ENCODE results near the gene BBX. TPM values are rescaled to one million over a fixed set of nuclear protein-coding genes. Genes with fewer than 3 reads are reported as not detected.

Gene BBX
- polyA plus RNA-seq, 1 experiment: 46.1 TPM

- POLR2A ChIA-PET: no interaction called here
- no peak overlapping the region for H3K27ac ChIP-seq (ENCODE audit: low read depth, low read length)
- CTCF ChIA-PET: interaction anchor here (0.5 to 9.8 kb wide), 57 partner anchors 10 to 1493 kb away, joined by 3 to 149 read pairs (median 5); no protein-coding TSS in a partner anchor
- no peak for DNase-seq (ENCODE audit: low read depth, low spot score)
- peak; percentile 66 for TF ChIP-seq CTCF (IDR thresholded peaks at IDR 0.05; ENCODE audit: low read depth, low read length)
- H3K27me3 ChIP-seq (ENCODE audit: control insufficient read depth, insufficient read depth, low read length): no peaks in the 10 kb centered on the region
- no peaks in the 10 kb centered on the region for H3K9me3 ChIP-seq (ENCODE audit: control insufficient read depth, insufficient read depth, low read length)
- no peak overlapping the region for H3K4me3 ChIP-seq (ENCODE audit: low read depth, low read length)
Observed at GRCh38 chr3:107660306-107660976, 137.7 kb downstream of the BBX start.

- no peak for DNase-seq (ENCODE audit: low read depth, low spot score)
- CTCF ChIA-PET: interaction anchor here (0.6 to 9.8 kb wide), 29 partner anchors 9 to 892 kb away, joined by 3 to 149 read pairs (median 7); no protein-coding TSS in a partner anchor
Observed at GRCh38 chr3:107661447-107662123, 138.8 kb downstream of the BBX start.

GRCh38 chr3:107662124-107662507 is 139.4 kb downstream of the BBX start:
- H3K27me3 ChIP-seq (ENCODE audit: control insufficient read depth, insufficient read depth, low read length): no peaks in the 10 kb centered on the region
- H3K9me3 ChIP-seq (ENCODE audit: control insufficient read depth, insufficient read depth, low read length): no peaks in the 10 kb centered on the region
- H3K27ac ChIP-seq (ENCODE audit: low read depth, low read length): no peak overlapping the region
- peak overlapping the region; percentile 40 for H3K4me3 ChIP-seq (ENCODE audit: low read depth, low read length)
- TF ChIP-seq CTCF (IDR thresholded peaks at IDR 0.05; ENCODE audit: low read depth, low read length): no peak
- DNase-seq (ENCODE audit: low read depth, low spot score): no peak
- POLR2A ChIA-PET: interaction anchor here (0.6 to 0.8 kb wide), 2 partner anchors 13 to 138 kb away, joined by 3 to 4 read pairs; no protein-coding TSS in a partner anchor
- CTCF ChIA-PET: interaction anchor here (0.8 to 9.8 kb wide), 14 partner anchors 8 to 884 kb away, joined by 3 to 149 read pairs (median 10); no protein-coding TSS in a partner anchor

More at GRCh38 chr3:107661447-107662123, 138.8 kb downstream of the BBX start:
- no peaks in the 10 kb centered on the region for H3K27me3 ChIP-seq (ENCODE audit: control insufficient read depth, insufficient read depth, low read length)
- POLR2A ChIA-PET: no interaction called here
- TF ChIP-seq CTCF (IDR thresholded peaks at IDR 0.05; ENCODE audit: low read depth, low read length): no peak
- no peaks in the 10 kb centered on the region for H3K9me3 ChIP-seq (ENCODE audit: control insufficient read depth, insufficient read depth, low read length)
- no peak overlapping the region for H3K27ac ChIP-seq (ENCODE audit: low read depth, low read length)
- H3K4me3 ChIP-seq (ENCODE audit: low read depth, low read length): no peak overlapping the region

GRCh38 chr3:107662586-107662985 is 139.8 kb downstream of the BBX start:
- DNase-seq (ENCODE audit: low read depth, low spot score): no peak
- Histone ChIP-seq H3K27me3 (ENCODE audit: control insufficient read depth, insufficient read depth, low read length) (no peaks in the 10 kb centered on the region), H3K9me3 (ENCODE audit: control insufficient read depth, insufficient read depth, low read length) (no peaks in the 10 kb centered on the region), H3K27ac (ENCODE audit: low read depth, low read length) (no peak overlapping the region), H3K4me3 (ENCODE audit: low read depth, low read length) (peak overlapping the region; percentile 40)
- TF ChIP-seq CTCF (IDR thresholded peaks at IDR 0.05; ENCODE audit: low read depth, low read length): no peak
- ChIA-PET POLR2A (interaction anchor here (0.6 to 0.8 kb wide), 2 partner anchors 13 to 138 kb away, joined by 3 to 4 read pairs; no protein-coding TSS in a partner anchor), CTCF (interaction anchor here (0.8 to 9.8 kb wide), 11 partner anchors 9 to 816 kb away, joined by 3 to 149 read pairs (median 7); no protein-coding TSS in a partner anchor)

GRCh38 chr3:107663266-107663665 is 140.5 kb downstream of the BBX start:
- CTCF ChIA-PET: interaction anchor here (1.5 to 9.8 kb wide), 5 partner anchors 13 to 428 kb away, joined by 7 to 149 read pairs (median 31); no protein-coding TSS in a partner anchor
- no peak for TF ChIP-seq CTCF (IDR thresholded peaks at IDR 0.05; ENCODE audit: low read depth, low read length)
- POLR2A ChIA-PET: no interaction called here
- no peaks in the 10 kb centered on the region for H3K27me3 ChIP-seq (ENCODE audit: control insufficient read depth, insufficient read depth, low read length)
- H3K27ac ChIP-seq (ENCODE audit: low read depth, low read length): no peak overlapping the region
- no peak overlapping the region for H3K4me3 ChIP-seq (ENCODE audit: low read depth, low read length)
- no peak for DNase-seq (ENCODE audit: low read depth, low spot score)
- no peaks in the 10 kb centered on the region for H3K9me3 ChIP-seq (ENCODE audit: control insufficient read depth, insufficient read depth, low read length)
